Activated CD4-positive, alpha-beta T cell treated with anti-CD3 and anti-CD28 coated beads for 1 hour (primary cell): Measurements from ENCODE around the gene OR51B6.
"Not testable (repeated sequence)": the region's sequence is repeated elsewhere in the genome, so short reads cannot be mapped to it uniquely, and the experiment has no call there.

Experiments
- DNase-seq: peaks from one replicate; pipeline ENCODE4 v3.0.0-alpha.2; 2020

Gene OR51B6

DNA sequence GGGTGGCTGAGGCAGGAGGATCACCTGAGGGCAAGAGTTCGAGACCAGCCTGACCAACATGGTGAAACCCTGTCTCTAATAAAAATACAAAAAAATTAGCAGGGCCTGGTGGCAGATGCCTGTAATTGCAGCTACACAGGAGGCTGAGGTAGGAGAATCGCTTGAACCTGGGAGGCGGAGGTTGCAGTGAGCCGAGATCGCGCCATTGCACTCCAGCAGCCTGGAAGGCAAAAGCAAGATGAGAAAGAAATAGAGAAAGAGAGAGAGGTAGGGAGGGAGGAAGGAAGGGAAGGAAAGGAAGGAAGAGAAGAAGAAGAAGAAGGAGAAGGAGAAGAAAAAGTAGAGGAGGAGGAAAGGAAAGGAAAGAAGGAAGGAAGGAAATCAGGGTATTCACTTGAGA lies 15.1 kb downstream of the OR51B6 start:
- DNase-seq = not testable (repeated sequence)

DNA sequence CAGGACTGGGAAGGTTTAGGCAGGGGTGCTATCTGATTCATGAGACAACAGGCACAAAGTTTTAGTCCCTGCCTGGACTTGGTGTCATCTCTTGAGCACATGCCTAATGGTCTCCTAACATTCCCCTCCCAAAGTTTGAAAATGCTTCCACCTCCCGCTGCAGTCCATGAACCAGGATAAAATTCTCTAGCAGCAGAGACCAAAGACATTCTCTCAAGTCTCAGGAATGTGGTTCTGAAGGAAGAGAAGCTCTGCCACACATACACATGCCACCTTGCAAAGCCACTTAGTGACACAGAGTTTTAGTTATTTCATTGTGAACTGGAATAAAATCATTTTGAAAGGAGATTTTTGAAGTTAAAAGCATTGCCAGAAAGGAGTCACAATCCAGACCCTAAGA lies 15.5 kb downstream of the OR51B6 start:
- no peak for DNase-seq

DNA sequence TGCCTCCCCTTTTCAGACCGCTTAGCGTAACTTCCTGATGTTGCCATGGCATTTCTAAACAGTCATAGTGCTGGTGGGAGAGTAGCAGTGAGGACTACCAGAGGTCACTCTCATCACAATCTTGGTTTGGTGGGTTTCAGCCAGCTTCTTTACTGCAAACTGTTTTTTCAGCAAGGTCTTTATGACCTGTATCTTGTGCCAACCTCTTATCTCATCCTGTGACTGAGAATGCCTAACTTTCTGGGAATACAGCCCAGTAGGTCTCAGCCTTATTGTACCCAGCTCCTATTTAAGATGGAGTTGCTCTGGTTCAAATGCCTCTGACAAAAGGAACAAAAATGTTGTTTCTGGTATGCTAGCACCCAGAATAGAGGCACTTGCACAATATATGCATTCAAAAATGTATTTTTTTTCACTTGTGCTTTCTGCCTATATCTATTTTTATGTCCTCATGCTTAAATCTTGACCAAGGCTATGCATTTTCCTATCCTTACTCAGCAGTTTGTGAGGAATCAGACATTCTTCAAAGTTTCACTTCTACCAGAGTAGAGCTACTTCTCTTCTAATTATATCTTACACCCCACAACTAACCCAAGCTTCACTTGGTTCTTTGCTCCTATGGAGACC lies 16.3 kb downstream of the OR51B6 start:
- no peak for DNase-seq

DNA sequence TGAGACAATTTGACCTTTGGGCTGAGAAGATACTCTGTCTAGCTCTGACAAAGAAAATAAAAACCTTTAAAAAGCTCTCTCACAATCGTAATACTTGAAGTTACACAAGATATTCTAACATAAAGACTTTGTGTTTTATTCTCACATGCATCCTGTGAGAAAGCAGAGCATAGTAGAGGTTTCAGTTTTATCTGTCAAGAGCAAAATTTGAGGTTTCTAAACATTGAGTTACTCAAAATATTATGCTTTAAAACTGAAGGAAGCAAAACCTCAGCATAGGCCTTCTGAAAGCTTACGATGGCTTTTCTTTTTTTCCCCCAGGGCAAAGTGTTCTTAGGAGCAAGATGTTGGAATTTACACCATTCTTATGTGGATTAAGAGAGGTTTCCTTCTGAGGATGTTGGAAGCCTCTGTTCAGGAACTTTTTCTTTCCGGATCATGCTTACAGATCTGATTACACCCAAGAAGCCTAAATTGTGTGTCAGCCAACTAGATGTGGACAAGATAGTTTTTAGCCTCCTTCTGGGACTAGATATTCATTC lies 17.3 kb downstream of the OR51B6 start:
- DNase-seq = no peak

DNA sequence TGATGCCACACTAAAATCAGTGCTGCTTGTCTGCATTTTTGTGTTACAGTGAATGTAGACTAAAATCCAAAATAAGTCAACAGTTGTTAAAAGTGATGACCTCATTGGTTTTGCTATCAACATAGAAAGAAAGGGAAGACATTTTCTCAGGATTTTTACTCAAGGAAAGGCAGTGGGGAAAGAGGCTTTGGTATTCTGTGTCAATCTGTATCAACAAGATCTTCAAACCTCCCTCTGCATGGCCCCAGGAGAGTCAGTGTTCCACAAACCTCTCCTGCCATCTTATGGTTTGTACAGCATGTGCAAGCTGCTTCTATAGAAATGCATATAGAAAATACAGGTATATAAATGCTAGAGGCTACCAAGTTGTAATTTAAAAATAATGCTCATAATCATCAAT lies 18.5 kb downstream of the OR51B6 start:
- DNase-seq = no peak

DNA sequence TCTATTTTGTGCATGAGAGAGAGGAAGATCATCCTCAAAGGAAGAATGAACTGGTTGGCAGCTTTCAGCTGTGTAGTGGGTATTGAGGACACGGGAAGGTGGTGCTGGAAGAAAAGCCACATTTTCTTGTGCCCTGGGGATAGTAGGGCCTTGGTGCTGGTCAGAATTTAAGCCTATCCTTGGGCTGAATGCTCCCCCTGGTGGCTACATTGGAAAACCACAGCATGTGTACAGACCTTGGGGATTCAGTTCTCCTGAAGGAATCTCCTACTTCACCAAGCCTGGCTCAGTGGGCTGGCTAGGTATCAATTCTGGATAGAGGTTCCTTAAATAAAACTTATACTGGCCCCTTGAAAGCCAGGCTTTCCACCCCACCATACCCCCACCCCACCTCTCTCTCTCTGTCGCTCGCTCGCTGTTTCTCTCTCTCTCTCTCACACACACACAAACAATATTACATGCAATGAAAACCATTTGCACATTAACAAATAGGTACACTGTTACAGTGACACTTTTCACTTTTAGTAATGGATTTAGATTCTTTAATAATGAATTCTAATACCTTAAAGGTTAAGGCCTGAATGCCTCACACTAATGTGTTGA lies 29.5 kb downstream of the OR51B6 start:
- DNase-seq = no peak

DNA sequence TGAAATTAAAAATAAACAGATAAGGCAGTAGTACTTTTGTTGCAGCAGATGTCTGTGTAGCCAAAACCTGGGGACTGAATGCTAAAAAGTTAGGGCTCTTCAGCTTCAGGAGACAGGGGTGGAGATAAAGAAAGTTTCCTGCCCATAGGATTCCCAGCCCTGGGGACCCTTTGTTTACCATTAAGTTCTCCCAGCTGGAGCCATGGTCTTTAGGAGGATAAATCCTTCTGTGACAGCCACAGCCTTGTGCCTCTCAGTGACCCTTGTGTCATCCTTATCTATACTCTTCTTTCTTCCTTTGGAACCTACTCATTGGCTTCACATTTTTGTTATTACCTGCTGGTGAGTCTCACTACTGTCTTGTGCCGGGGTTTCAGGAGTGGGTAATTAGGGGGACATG lies 32.3 kb downstream of the OR51B6 start, which contains the start of gene OR51M1:
Gene OR51M1 (plus strand): TSS at position 237 of the 400 bp plus-strand sequence. CDS start 5,587 bp downstream, outside the sequence.
- no peak for DNase-seq

DNA sequence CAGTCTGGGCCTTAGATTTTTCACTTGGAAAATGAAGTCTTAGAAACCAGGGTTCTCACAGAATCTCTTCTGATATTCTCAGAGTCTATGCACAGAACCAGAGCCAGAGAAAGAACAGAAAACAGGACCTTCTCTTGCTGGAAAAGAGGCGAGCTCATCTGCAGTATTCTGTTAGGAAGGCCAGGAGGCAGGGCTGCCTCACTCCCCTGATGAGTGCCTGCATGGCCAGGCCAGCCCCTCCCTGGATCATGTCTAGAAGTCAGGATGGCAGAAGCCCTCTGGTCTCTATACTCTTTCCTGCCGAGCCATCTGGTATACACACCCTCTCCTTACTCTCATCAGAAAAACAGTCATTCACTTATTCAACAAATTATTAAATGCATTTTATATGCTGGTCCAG lies 33.0 kb downstream of the OR51B6 start:
- DNase-seq = no peak

DNA sequence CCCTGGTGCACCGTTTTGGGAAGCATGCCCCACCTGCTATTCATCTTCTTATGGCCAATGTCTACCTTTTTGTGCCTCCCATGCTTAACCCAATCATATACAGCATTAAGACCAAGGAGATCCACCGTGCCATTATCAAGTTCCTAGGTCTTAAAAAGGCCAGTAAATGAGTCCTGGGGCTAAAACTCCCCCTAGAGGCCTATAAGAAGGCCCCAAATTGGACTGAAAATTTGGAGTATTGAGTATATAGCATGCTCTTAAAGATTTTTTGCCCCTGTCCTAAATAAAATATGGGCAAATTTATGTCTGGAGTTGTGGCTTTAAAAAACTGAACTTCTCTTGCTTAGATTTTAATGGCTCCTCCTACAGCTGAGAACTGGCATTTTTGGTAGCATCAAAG lies 38.9 kb downstream of the OR51B6 start:
- no peak for DNase-seq

DNA sequence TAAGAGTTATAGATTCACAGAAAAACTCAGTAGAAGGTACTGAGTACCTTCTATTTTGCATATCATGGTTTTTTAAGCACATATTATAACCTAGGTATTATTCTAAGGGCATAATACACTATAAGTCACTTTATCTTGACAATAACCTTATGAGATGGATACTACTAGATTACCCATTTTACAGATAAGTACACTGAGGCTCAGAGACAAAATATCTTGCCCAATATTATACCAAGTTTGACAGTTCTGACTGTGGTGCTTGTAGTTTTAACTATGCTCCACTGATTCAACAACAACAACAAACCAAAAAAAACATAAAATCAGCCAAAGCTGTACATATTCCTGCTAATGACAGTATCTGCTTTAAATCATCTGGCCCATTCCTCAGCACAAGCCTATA lies 42.8 kb downstream of the OR51B6 start:
- DNase-seq = no peak

DNA sequence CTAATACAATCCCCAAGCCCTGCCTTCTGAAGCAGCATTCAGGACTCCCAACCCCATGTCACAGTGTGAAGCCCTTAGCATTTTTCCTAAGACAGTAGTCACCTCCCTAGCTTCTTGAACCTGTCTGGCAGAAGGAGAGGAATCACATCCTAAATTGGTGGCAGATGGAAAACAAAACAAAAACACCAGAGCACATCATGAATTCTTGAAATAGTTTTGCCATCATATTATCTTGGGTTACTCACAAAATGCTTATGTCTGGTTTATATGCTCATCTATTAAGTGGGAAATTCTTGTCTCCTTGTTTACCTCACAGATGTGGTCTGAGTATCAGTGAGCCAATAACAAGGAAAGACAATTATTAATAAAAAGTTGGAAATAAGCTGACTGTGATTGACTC lies 47.6 kb downstream of the OR51B6 start:
- no peak for DNase-seq
